Metanephros (tissue), 2 donors: ENCODE results near the gene JAK3. TPM values are rescaled to one million over a fixed set of nuclear protein-coding genes. Genes with fewer than 3 reads are reported as not detected.

Source experiments
- small RNA-seq: library from RNA; depleted of rRNA; stranded (forward); fragments of <200 nt; gene quantifications from one replicate; pipeline ENCODE3, GENCODE V24; 2014; ENCODE audit warnings: low replicate concordance
- total RNA-seq: library from RNA; depleted of rRNA; stranded (reverse); fragments of >200 nt; gene quantifications from one replicate; pipeline ENCODE4 v1.2.3, GENCODE V29; 2014

JAK3 gene
- total RNA-seq = 11.7 TPM

GRCh38 chr19:17847538-17848366 is at the start of gene JAK3:
Gene JAK3, minus strand, starts transcription at chr19:17847982. Its CDS starts 3,565 bp downstream, at chr19:17844417.

GRCh38 chr19:17871878-17872250 is 24.1 kb upstream of the JAK3 start, which contains the start of gene SLC5A5:
Gene SLC5A5, plus strand, starts transcription at chr19:17871945. Its CDS starts 375 bp downstream, at chr19:17872320.

GRCh38 chr19:17859533-17860330 is 11.9 kb upstream of the JAK3 start, which contains the start of gene RPL18A:
Gene RPL18A, plus strand, starts transcription at chr19:17859910. Its CDS starts 47 bp downstream, at chr19:17859957.

GRCh38 chr19:17821190-17821589 is 26.6 kb downstream of the JAK3 start, which contains the start of gene INSL3:
Gene INSL3, minus strand, starts transcription at chr19:17821519. Its CDS starts 13 bp downstream, at chr19:17821506.

GRCh38 chr19:17794731-17795494 is 52.9 kb downstream of the JAK3 start, which contains the start of gene B3GNT3:
Gene B3GNT3, plus strand, starts transcription at chr19:17795138. Its CDS starts 12,670 bp downstream, at chr19:17807808.

Small RNAs within 50 kb of the gene (small RNA-seq; reads per million reads assigned to genes)
- gene SNORA68 = not detected

Other genes with a start within 250 kb of the JAK3 start
- gene UNC13A, start 159.6 kb downstream of the JAK3 start, total RNA-seq = 0.41 TPM
- 50.0 TPM for gene MAP1S, start 128.5 kb downstream of the JAK3 start, total RNA-seq
- gene FCHO1, start 96.5 kb downstream of the JAK3 start, total RNA-seq = 4.7 TPM
- 7.4 TPM for gene B3GNT3, start 52.8 kb downstream of the JAK3 start, total RNA-seq
- not detected for gene INSL3, start 26.5 kb downstream of the JAK3 start, total RNA-seq
- 1,207 TPM for gene RPL18A, start 11.9 kb upstream of the JAK3 start, total RNA-seq
- not detected for gene SLC5A5, start 24.0 kb upstream of the JAK3 start, total RNA-seq
- gene CCDC124, start 85.0 kb upstream of the JAK3 start, total RNA-seq = 26.9 TPM
- gene KCNN1, start 119.1 kb upstream of the JAK3 start, total RNA-seq = 5.7 TPM
- gene ARRDC2, start 160.2 kb upstream of the JAK3 start, total RNA-seq = 16.6 TPM
- 1.3 TPM for gene IL12RB1, start 239.0 kb upstream of the JAK3 start, total RNA-seq
- gene MAST3, start 249.8 kb upstream of the JAK3 start, total RNA-seq = 10.4 TPM